KG1 (cell line): ENCODE measurements around the gene PROK1.

ENCODE experiments used
- DNase-seq: peaks from one replicate; lab custom pipeline; 2025; lab: John Stamatoyannopoulos, UW

The PROK1 gene

DNA sequence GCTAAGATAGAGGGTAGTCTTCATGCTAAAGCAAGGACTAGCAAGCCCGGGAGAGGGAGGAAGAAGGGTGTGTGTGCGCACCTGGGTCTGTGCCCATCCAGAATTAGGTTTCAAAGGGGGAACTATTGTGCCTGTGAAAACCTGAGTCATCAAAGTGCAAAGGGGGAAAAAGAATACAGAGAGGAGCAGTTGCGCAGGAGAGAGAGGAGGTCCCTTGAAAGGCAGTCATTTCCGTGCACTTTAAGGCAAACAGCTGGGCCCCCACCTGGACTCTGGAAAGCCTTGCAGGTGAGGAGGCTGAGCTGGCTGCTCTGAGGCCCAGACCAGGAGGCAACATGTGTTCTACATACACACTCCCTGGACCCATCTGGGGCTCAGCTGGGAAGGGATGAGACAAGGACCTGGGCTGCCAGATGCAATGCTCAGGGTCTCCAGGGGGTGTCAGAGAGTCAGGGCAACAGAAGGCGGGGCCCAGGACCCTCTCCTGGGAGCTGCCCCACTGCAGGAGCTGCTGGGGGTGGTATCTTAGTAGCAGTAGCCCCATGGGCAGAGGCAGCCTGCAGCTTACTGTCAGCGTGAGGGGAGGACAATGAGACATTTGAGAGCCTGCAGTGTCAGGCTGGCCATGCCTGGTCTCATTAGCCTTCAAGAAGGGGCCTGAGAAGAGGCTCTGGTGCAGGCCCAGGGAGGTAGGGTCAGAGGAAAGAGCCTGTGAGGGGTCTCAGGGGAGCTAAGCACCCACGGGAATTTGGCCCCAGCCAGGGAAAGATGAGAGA is 14.3 kb downstream of the PROK1 start:
- DNase-seq = no peak

DNA sequence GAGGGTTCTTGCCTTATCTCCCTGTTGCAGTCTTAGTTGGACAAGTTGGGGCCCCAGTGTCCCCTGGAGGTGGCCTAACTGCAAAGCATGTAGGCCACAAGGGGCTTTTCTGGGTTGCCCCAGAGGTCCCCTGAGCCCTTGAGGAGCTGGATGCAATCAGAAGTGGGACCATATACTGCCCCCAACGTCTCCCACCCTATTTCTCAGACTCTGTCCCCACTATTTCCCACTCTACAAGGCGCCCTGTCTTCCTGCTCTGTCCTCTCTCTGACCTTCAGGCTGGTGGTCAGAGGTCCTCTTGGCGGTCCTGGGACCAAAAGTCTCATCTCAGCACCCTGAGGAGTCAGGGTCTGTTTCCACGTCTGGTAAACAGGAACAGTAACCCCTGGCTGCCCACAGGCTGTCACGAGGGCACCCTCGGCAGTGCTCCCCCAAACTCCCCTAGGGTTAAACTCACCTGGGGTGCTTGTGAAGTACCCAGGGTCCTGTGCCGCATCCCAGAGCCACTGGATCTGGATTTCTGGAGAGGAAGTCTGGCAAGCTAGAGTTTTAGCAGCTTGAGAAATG is 14.9 kb downstream of the PROK1 start:
- no peak for DNase-seq

DNA sequence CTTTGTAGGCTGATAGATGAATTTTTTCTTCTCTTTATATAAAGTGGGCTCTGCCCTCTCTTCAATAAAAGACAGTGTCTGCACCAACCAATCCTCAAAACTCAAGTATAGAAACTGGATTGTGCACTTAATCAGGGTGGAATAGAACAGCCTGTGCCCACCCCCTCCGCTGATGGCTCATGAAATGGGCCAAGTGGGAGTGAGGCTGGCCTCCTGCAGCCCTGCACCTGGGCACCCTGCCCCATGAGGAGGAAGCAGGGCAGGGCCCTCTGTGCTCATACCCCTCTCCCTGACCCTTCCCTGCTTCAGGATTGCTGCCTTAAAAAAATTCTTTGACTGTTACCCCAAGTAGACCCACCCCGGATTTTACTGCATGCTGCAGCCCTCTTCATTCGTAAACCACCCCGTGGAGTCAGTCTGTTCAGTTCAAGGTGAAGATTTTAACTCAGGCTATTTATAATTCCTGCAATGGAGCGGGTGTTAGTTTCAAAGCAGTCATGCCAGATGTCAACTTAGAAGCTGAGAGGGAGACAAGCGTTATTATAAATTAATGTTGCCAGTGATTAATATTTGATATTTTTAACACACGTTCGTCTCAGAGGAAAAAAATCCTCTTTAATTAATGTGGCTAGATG is 15.8 kb downstream of the PROK1 start:
- DNase-seq = no peak

DNA sequence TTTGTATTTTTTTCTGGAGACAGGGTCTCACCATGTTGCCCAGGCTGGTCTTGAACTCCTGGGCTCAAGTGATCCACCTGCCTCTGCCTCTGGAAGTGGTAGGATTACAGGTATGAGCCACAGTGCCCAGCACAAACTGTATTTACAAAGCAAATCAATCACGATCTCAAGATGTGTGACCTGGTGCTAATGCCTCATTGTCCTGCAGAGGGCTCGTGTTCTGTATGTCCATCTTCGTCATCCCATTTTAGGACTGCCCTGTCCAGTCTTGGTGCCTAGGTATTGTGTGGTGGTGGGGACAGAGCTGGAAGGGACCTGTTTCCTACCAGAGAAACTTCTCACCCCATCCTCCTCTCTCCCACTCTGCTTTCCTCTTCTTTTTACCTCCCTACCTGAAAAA is 20.2 kb downstream of the PROK1 start:
- DNase-seq = no peak

DNA sequence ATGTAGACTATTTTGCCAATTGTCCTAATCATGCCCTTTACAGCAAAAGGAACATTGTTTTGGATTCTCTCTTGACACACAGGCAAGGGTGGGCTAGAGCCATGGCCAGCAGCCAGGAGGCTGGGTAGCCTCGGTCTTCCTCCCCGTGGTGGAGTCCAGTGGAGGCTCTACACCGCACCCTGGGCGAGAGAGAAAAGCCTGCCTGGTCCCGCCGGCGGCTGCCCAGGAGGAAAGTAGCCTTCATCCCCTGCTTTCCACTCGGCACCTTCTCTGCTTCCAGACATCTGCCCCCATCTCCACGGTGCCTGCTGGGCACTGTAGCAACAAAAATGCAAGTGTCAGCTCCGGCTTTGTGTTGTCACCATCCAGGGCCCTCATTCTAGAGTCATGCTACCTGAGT is 21.6 kb downstream of the PROK1 start:
- DNase-seq = no peak

DNA sequence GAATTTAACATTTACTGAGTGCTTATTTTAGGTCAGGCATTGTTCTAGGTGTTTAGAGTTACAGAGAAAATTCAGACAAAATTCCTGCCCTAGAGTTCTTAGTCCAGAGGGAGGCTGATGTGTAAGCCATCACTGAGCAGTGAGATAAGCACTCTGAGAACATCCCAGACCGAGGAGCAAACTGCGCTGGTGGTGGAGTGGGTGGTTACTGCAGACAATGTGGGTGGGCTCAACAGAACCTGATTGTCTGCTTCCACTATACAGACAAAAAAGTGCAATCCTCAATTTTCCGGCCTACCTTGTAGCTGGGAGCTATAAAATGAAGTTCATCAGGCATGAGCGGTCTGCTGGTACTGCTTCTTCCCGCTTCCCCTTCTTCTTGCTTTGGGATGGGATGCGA is 23.5 kb downstream of the PROK1 start:
- no peak for DNase-seq

DNA sequence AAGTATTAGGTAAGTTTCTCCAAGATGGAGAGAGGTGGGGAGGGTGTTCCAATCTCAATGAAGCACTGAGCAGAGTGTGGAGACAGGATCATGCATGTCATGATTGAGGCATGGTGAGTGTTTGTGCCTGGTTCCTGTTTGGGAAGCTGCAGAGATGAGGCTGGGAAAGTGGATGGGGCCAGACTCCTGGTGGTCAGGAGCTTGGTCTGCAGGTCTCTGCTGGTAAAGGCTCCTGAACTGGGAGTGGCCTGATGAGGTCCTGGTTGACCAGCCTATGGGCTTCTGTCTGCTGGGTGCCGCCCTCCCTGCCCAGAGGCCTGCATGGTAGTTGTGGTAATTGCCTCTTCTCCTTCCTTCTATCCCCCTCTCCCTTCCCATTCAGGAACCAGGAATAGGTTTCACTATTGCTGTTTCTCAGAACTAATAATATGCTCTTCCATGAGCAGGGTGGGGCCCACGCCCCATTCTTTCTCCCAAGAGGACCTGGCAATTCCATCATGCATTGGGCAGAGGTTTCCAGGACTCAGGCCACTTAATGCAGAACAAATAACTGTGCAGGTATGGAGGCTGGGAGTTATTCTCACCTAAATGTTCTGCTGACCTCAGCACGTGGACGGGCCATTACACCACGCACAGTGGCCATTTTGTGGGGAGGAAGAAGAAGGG is 24.5 kb downstream of the PROK1 start:
- DNase-seq = no peak

DNA sequence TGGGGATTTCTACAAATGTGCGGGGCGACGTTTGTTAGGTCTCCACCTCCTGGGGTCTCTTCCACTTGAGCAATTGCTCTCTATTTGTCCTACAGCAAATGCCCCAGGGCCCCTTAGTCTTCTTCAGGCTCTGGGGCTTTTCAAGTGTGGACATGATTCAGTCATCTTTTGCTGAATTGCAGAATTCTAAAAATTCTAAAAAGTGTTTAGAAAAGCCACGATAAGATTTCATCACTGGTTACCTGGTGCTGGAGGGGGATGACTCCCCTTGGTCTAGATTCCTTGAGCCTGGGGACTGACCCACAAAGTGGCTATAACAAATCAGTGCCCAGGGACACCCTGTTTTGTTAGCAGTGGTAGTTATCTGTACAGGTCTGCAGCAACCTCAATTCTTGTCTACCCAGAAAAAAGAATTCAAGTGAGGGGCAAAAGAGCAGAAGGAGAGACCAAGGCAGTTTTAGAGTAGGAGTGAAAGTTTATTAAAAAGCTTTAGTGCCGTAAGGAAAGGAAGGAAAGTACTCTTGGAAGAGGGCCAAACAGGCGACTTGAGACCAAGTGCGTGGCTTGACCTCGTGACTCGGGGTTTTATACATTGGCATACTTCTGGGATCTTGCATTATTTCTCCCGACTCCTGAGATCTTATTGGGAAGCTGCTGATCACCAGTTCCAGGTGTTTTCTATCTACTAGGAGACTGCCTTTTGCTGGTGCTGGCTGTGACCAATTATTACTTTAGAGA is 25.2 kb downstream of the PROK1 start:
- DNase-seq = no peak

DNA sequence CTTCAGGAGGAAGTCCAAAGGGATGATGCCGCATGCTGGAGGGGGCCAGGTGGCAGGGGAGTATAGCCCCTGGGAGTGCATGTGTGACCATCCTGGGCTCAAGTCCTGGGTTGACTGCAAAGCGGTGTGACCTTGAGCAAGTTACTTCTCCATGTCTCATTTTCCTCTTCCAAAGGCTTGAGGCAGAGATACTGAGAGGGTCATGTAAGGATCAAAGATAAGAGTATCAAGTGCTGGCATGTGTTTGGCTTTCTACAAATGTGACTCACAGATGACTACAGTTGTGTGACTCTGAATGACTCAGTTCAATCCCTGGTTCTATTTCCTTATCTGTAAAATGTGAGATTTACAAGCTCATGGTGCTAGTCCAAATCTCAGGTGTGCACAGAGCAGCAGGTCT is 26.1 kb downstream of the PROK1 start:
- DNase-seq = no peak

DNA sequence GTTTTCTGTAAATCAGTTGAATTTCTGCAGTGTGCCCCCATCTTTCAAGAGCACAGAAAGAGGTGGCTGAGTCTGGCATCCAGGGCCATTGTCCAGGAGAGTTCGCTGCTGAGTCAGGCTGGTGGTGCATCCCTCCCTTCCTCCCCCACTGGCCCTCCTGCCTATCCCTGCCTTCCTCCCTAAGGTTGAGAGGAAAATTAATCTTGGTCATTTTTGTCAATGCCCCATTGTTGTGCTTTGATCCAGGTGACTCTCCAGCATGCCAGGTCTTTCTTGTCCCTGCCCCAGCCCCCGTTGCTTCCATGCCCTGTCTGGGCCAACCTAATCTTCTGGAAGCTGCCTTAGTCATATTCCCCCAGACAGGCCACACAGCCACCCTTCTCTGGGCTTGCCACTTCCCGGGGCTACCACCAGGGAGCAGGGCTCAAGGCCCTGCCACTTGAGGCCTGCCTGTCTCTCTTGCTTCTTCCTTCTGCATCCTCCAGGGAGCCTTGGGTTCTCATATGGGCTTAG is 26.6 kb downstream of the PROK1 start:
- DNase-seq = no peak

DNA sequence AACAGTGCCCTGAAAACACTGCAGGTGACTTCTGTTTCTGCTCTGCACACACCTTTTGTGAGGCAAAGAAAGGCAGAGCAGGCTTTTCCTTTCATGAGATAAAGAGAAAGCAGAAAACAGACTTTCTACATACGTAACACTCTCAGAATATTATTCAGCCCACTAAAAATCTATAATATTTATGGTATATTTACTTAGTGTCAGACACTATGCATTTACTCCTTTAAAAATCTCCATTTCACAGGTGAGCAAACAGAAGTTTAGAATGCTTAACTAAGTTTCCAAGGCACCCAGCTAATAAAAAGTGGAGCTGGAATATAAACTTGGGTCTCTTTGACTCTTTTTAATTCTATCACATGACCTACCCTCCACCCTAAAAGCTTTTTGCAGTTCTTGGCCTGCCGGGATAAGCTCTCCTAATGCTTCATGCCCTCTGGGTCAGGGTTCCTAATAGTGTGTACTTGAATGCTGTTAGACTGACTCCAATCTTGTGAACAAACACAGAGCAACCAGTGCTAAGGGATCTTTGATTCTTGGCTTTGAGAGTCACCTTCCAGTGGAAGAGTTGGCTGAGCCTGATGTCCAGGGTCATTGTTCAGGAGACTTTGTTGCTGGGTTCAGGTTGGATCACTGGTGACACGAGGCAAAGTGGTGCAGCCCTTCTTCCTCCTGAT is 27.2 kb downstream of the PROK1 start:
- DNase-seq = no peak

DNA sequence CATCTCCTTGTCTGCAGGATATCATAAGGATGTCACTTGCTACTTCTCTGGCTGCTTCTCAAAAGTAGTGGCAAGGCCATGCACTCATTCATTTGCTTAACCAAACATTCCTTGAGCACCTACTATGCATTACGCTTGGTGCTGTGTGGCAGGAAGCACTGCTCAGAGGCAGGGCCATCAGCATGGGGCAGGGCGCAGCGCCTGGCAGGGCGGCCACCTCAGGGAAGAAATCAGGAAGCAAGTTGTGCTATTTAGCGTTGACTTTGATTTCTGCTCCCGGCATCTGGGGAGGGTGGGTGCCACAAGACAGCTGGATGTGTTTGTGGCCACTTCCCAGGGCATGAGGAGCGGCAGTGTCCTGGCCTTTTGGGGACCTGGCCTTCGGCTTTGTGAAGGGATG is 27.9 kb downstream of the PROK1 start:
- DNase-seq = no peak

DNA sequence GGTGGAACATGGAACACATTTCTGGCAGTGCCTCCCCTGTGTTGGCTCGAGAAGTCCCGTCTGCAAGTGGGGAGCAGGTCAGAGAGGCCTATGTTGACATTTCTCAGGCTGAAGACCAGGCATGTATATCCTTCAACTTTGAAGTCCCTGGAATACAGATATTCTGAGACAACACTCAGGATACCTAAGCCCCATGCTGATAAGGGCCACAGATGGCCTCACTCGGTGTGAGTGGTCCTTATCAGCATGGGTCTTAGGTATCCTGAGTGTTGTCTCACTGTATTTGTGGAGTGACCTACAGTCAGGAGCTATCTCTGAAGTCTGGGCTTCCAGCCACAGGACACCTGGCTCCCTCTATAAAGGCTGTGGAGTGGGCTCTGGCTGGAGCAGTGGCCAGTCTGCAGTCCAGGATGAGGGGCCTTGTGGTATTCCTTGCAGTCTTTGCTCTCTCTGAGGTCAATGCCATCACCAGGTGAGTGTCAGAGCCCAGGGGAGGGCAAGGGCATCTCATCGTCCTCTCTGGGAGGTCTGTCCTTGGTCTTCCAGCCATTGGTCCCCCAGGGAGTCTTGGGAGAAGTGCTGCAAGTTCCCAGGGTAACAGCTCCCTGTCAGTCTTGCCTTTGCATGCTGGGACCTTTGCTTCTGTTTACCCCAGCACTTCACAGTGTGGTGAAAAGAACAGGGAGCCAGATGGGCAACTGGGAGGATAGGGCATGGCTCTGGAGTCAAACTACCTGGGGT is 29.6 kb downstream of the PROK1 start:
- no peak for DNase-seq

DNA sequence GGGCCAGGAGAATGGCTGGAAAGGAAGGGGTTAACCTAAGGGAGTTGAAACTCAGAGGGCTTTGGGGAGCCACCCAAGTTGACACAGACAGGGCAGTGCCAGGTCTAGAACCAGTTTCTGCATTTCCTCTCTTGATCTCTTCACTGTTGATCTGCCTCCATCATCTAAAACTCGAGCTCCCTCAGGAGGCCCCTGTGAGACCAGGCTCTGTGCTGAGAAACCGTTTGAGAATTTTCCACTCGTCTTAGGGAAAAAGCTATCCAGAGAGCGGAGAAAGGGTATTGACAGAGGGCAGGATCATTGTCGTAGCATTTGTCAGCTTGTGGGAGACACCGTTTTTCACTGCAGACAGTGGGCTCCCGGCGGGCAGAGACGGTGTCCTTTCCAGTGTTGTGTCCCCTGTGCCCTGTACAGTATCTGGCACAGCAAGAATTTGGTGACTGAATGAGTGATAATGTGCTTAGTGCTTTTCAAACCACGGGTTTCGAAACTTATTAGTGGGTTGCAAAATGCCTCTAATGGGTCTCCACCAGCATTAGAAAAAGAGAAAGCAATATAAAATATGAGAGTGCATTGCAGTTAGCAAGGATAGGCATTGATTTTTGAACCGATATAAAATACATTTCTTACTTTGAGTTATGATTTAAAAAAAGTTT is 31.1 kb downstream of the PROK1 start:
- no peak for DNase-seq

DNA sequence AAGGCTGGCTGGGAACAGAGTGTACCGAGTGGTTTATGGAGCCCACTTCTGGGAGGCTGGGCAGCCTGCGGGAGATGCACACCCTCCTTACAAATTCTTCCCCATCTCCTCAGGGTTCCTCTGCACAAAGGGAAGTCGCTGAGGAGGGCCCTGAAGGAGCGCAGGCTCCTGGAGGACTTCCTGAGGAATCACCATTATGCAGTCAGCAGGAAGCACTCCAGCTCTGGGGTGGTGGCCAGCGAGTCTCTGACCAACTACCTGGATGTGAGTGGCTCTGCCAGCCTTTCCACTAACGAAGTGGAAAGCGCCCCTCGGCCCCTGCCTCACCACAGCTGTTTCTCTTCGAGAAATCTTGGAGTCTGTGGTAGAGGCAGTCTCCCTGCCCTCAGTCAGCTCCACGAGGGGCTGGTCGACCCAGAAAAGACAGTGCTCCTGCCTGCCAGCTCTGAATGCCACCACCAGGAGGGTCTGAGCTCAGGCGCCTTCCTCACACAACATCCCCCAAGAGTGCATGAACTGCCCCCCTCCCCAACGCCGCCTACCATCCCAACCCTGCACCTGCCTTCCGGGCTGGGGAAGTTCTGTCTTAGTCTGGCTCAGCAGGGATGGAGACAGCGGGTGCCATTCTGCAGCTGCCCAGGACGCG is 31.8 kb downstream of the PROK1 start:
- DNase-seq = no peak

DNA sequence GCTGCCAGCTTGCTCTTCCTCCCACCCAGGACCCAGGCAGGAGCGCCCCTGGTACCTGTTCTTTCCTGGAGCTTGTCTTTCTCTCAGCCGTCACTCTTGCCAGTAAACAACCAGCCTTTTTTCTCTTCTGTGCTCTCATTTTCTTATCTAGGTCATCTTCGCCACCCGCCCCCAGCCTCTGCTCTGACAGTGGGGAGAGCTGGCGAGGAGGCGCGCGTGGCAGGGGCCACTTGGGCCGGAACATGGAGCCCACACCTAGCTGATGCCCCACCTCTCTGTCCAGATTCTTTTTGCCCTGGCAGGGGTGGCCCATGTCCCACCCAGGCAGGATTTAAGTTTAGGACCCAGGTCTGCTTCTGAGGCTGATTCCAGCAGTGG is 32.3 kb downstream of the PROK1 start:
- DNase-seq = no peak

DNA sequence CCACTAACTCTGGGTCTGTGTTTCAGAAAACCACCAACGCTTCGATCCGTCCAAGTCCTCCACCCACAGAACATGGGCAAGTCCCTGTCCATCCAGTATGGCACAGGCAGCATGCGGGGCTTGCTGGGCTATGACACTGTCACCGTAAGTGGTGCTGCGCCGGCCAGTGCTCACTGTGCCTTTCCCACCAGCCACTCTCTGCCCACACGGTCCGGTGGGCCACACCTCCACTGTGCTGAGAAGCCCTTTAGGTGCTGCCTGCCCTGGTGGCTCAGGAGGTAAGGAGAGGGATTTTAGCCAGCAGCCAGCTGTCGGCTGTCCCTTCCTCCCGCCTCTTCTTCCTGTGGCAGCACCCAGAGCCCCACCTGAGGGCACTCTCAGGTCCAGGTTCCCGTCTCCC is 33.9 kb downstream of the PROK1 start:
- DNase-seq = no peak

DNA sequence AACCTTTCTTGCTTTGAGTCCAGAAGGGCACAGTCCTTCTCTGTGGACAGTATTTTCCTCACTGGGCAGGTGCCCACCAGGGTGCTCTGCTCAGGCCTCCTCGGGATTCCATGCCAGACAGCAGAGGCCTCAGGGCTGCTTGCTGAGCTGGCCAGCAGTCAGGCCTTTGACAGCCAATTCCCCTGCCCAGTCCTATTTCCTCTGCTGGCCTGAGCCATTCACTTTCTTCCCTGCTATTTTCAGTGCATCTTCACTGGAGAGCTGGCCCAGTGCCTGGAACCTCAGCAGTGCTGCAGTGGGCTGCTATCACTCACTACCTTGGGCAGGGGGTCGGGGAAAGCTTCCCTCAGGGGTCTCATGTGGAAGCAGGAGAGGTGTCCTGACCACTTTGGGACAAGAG is 34.8 kb downstream of the PROK1 start:
- DNase-seq = no peak

DNA sequence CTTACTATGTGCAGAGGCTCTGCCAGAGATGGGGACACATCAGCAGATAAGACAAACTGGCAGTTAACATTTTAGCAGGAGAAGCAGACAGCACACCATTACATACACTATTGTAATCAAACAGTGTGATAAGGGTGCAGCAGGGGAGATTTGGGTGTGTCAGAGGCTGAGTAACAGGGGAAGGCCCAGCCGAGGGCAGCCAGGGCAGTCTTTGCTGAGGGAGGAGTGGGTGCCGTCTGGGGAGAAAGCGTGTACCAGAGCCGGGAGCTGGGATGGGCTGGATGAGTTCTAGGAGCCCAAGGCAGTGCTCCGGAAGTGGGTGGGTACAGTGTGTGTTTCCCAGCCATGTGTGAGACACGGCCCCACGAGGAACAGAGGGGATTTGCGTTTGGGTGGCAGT is 36.8 kb downstream of the PROK1 start:
- no peak for DNase-seq

DNA sequence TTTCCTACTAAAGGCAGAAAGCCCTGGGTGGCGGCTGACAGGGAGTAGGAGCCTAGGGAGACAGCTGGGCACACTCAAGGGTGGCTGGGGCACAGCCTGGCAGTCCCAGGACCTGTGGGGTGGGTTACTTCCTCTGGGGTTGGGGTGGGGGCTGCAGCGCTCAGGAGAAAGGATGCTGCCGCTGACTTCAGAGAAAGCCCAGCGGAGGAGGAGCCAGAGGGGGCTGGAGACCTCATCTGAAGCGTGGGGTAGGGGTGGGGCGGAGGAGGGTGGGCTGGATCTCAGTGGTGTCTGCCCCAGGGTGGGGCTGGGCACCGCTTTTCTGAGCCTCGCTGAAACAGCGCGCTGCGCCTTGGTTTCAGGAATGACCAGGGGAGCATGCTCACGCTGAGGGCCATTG is 37.2 kb downstream of the PROK1 start:
- no peak for DNase-seq
